Loucy (cell line): ENCODE data around the gene SOAT2.
"Not testable (repeated sequence)": the region's sequence is repeated elsewhere in the genome, so short reads cannot be mapped to it uniquely, and the experiment has no call there.

Source experiments
- H2AFZ ChIP-seq: fragments of 200-600 bp; sonication (generic); 2 replicates; pipeline ENCODE4 v1.6.0; 2016; ENCODE audit warnings: antibody characterized with exemption, mild to moderate bottlenecking, low read length, moderate library complexity
- H3F3A ChIP-seq: fragments of 200-600 bp; 2 replicates; pipeline ENCODE4 v1.6.0; 2016; ENCODE audit warnings: antibody characterized with exemption, low read depth, mild to moderate bottlenecking
- H3K27me3 ChIP-seq: fragments of 200-600 bp; sonication (generic); 2 replicates; pipeline ENCODE4 v1.6.1; 2014; ENCODE audit warnings: low read length, mild to moderate bottlenecking; ENCODE audit not compliant: insufficient read depth, poor library complexity, severe bottlenecking
- H3K36me3 ChIP-seq: fragments of 200-600 bp; sonication (generic); 2 replicates; pipeline ENCODE4 v1.6.1; 2016; ENCODE audit warnings: low read length; ENCODE audit not compliant: insufficient read depth
- H3K4me1 ChIP-seq: fragments of 200-600 bp; sonication (generic); 2 replicates; pipeline ENCODE4 v1.5.1; 2014; ENCODE audit warnings: low read length, mild to moderate bottlenecking; ENCODE audit not compliant: insufficient read depth, poor library complexity, severe bottlenecking
- H3K4me2 ChIP-seq: fragments of 200-600 bp; sonication (generic); 2 replicates; pipeline ENCODE4 v1.6.0; 2014; ENCODE audit warnings: antibody characterized with exemption, low read length, low read depth, mild to moderate bottlenecking; ENCODE audit not compliant: poor library complexity, severe bottlenecking
- H3K4me3 ChIP-seq: fragments of 200-600 bp; sonication (generic); 2 replicates; pipeline ENCODE4 v1.5.1; 2014; ENCODE audit warnings: low read length, mild to moderate bottlenecking, mixed read lengths; ENCODE audit not compliant: poor library complexity, severe bottlenecking
- H3K79me2 ChIP-seq: fragments of 200-600 bp; sonication (generic); 2 replicates; pipeline ENCODE4 v1.6.1; 2014; ENCODE audit warnings: low read length; ENCODE audit not compliant: insufficient read depth
- H3K9ac ChIP-seq: fragments of 200-600 bp; sonication (generic); 2 replicates; pipeline ENCODE4 v1.6.0; 2014; ENCODE audit warnings: mild to moderate bottlenecking, low read depth, low read length, moderate library complexity; ENCODE audit not compliant: poor library complexity, severe bottlenecking
- H3K9me2 ChIP-seq: fragments of 200-600 bp; sonication (generic); replicated peaks from 2 replicates; pipeline ENCODE4 v1.6.1; 2016; ENCODE audit warnings: low read depth, low read length, mixed read lengths
- H3K9me3 ChIP-seq: fragments of 200-600 bp; sonication (generic); 2 replicates; pipeline ENCODE4 v1.6.1; 2014; ENCODE audit warnings: mild to moderate bottlenecking, antibody characterized with exemption, low read length, low read depth; ENCODE audit not compliant: insufficient read depth
- H4K20me1 ChIP-seq: fragments of 200-600 bp; sonication (generic); 2 replicates; pipeline ENCODE4 v1.6.0; 2014; ENCODE audit warnings: antibody characterized with exemption, low read length, mild to moderate bottlenecking; ENCODE audit not compliant: insufficient read depth, poor library complexity, severe bottlenecking
- EZH2phosphoT487 ChIP-seq: fragments of 200-600 bp; IDR thresholded peaks from 2 replicates; pipeline ENCODE4 v1.6.1; 2018; ENCODE audit warnings: antibody characterized with exemption, mild to moderate bottlenecking, moderate library complexity, borderline replicate concordance
- TF ChIP-seq, protein P1 (sequence below): fragments of 200-600 bp; sonication (generic); conservative IDR thresholded peaks from 2 replicates; pipeline ENCODE4 v1.5.1; 2014; ENCODE audit warnings: mild to moderate bottlenecking, antibody characterized with exemption, low read length

The SOAT2 gene

DNA sequence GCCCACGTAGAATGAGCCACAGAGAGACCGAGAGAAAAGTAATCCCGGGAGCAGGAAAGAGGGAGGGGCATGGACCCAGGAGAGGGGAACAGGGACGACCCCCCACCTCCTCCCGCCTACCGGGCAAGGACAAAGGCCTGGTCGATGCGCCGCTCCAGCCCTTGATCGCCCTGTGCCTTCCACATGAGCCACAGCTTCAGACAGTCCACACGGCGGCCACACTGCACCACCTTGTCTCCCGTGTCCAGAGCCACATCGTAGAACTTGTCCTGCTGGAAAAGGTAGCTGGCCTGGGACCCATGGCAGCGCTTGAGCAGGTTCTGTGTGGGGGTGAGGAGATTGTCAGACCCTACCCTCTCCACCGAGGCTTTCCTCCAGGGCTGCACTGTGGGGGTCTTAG, 56.7 kb downstream of the SOAT2 start:
- no peak for TF ChIP-seq EZH2phosphoT487
- TF ChIP-seq, protein P1, sequence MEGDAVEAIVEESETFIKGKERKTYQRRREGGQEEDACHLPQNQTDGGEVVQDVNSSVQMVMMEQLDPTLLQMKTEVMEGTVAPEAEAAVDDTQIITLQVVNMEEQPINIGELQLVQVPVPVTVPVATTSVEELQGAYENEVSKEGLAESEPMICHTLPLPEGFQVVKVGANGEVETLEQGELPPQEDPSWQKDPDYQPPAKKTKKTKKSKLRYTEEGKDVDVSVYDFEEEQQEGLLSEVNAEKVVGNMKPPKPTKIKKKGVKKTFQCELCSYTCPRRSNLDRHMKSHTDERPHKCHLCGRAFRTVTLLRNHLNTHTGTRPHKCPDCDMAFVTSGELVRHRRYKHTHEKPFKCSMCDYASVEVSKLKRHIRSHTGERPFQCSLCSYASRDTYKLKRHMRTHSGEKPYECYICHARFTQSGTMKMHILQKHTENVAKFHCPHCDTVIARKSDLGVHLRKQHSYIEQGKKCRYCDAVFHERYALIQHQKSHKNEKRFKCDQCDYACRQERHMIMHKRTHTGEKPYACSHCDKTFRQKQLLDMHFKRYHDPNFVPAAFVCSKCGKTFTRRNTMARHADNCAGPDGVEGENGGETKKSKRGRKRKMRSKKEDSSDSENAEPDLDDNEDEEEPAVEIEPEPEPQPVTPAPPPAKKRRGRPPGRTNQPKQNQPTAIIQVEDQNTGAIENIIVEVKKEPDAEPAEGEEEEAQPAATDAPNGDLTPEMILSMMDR = no peak
- no peaks in the 10 kb centered on the region for H3K36me3 ChIP-seq
- peak overlapping the region; percentile 86; the same call in 1 of the 2 replicates for H2AFZ ChIP-seq
- H4K20me1 ChIP-seq = no peaks in the 10 kb centered on the region
- H3K4me2 ChIP-seq = peak overlapping the region; percentile 41
- no peak overlapping the region for H3K4me3 ChIP-seq
- H3F3A ChIP-seq = no peaks in the 10 kb centered on the region
- no peaks in the 10 kb centered on the region for H3K9me2 ChIP-seq
- no peaks in the 10 kb centered on the region for H3K9me3 ChIP-seq
- peaks cover 6% of the 10 kb centered on the region for H3K4me1 ChIP-seq
- H3K9ac ChIP-seq = peak overlapping the region; percentile 29
- H3K79me2 ChIP-seq = no peaks in the 10 kb centered on the region
- no peaks in the 10 kb centered on the region for H3K27me3 ChIP-seq

DNA sequence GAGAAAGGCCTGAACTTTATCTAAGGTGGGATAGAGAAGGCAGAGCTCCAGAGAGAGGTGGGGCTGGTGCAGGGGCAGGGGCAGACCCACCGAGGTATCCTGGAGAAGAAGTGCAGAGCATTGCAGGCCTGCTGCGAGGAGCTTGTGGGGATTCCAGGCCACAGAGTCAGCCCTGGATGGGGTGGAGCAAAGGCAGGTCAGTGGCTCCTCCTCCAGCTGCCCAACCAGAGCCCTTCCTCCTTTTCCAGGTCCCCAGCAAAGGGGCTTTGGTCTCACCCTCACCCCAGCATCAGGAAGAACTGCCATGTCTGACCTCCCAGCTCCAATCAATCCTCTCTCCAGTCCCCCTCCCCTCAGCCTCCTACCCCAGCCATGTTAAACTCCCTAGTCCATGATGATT, 57.4 kb downstream of the SOAT2 start:
- no peaks in the 10 kb centered on the region for H3K9me2 ChIP-seq
- H3K79me2 ChIP-seq = no peaks in the 10 kb centered on the region
- H3K9me3 ChIP-seq = no peaks in the 10 kb centered on the region
- no peak overlapping the region for H3K9ac ChIP-seq
- H3K36me3 ChIP-seq = no peaks in the 10 kb centered on the region
- H3K4me1 ChIP-seq = peaks cover 6% of the 10 kb centered on the region
- TF ChIP-seq, protein P1 = no peak
- TF ChIP-seq EZH2phosphoT487 = no peak
- no peak overlapping the region for H3K4me3 ChIP-seq
- H3F3A ChIP-seq = no peaks in the 10 kb centered on the region
- H2AFZ ChIP-seq = no peak overlapping the region
- H4K20me1 ChIP-seq = no peaks in the 10 kb centered on the region
- H3K27me3 ChIP-seq = no peaks in the 10 kb centered on the region
- H3K4me2 ChIP-seq = no peak overlapping the region

DNA sequence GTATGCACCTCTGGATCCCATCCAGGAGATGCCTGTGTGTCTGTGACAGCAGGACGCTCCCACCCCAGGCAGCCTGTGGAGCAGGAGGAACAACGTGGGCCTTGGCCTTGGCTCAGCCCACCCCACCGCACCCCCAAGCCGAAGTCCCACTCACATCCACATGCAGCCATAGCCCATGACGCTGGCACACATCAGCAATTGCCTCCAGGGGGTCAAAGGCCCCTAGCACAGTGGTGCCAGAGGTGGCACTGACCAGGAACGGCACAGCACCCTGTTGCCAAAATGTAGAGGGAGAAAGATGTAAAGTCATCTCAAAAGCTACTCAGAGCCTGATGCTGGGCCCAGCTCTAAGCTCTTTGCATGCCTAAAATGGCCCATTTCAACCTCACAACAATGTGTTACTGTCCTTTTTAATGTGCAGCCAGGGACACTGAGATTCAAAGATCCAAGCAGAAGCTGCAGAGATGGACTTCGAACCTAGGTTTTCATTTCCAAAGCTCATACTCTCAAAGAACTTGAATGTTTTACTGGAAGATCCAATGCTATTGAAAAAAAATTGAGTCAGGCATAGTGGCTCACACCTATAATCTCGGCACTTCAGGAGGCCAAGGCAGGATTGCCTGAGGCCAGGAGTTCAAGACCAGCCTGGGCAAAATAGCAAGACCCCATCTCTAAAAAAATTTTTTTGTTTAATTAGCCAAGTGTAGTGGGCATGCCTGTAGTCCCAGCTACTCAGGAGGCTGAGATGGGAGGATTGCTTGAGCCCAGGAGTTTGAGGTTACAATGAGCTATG, 58.0 kb downstream of the SOAT2 start:
- no peak overlapping the region for H3K4me2 ChIP-seq
- peaks cover 6% of the 10 kb centered on the region for H3K4me1 ChIP-seq
- H2AFZ ChIP-seq = no peak overlapping the region
- H3K79me2 ChIP-seq = no peaks in the 10 kb centered on the region
- no peaks in the 10 kb centered on the region for H3K9me2 ChIP-seq
- H3F3A ChIP-seq = no peaks in the 10 kb centered on the region
- H4K20me1 ChIP-seq = no peaks in the 10 kb centered on the region
- H3K9me3 ChIP-seq = no peaks in the 10 kb centered on the region
- TF ChIP-seq, protein P1 = no peak
- TF ChIP-seq EZH2phosphoT487 = no peak
- H3K27me3 ChIP-seq = no peaks in the 10 kb centered on the region
- H3K36me3 ChIP-seq = no peaks in the 10 kb centered on the region
- no peak overlapping the region for H3K4me3 ChIP-seq
- H3K9ac ChIP-seq = no peak overlapping the region

DNA sequence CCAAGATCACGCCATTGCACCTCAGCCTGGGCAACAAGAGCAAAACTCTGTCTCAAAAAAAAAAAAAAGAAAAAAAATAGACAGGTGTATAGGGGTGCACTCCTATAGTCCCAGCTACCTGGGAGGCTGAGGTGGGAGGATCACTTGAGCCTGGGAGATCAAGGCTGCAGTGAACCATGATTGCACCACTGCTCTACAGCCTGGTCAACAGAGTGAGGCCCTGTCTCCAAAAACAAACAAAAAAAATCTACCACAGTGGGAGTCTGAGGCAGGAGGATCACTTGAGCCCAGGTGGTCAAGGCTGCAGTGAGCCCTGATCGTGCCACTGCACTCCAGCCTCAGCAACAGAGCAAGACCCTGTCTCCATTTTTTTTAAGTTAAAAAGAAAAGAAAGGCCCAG, 59.7 kb downstream of the SOAT2 start:
- H3K79me2 ChIP-seq, H2AFZ ChIP-seq, H3K27me3 ChIP-seq, H4K20me1 ChIP-seq, H3K4me1 ChIP-seq, H3K9me2 ChIP-seq, H3K4me3 ChIP-seq, H3K4me2 ChIP-seq, H3K36me3 ChIP-seq, H3K9me3 ChIP-seq, H3F3A ChIP-seq, H3K9ac ChIP-seq: not testable (repeated sequence)
